ENCODE measurements around the gene CTRB1.

DNA sequence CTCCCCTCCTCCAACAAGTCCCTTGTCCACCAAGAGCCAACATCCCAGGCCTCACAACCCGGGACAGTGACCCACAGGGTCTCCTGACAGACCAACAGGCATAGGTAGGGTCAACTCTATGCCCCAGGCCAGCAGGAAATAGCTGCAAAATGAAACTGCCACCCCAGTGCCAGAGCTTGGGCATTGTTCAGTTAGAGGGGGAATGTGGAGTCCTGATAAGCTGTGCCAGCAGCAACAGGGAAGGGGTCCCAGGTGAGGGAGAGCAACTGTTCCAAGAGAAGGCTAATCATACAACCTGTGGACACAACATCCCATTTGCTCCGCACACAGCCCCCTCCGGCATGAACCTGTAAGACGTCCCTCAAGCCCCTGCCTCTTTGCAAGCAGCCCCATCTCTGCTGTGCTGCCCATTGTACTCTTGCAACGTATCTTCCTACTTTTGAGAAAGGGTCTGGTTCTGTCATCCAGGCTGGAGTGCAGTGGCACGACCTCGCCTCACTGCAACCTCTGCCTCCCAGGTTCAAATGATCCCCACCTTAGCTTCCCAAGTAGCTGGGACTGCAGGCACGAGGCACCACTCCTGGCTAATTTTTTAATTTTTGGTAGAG, 29.0 kb upstream of the CTRB1 start:
- TF ChIP-seq, protein P1, sequence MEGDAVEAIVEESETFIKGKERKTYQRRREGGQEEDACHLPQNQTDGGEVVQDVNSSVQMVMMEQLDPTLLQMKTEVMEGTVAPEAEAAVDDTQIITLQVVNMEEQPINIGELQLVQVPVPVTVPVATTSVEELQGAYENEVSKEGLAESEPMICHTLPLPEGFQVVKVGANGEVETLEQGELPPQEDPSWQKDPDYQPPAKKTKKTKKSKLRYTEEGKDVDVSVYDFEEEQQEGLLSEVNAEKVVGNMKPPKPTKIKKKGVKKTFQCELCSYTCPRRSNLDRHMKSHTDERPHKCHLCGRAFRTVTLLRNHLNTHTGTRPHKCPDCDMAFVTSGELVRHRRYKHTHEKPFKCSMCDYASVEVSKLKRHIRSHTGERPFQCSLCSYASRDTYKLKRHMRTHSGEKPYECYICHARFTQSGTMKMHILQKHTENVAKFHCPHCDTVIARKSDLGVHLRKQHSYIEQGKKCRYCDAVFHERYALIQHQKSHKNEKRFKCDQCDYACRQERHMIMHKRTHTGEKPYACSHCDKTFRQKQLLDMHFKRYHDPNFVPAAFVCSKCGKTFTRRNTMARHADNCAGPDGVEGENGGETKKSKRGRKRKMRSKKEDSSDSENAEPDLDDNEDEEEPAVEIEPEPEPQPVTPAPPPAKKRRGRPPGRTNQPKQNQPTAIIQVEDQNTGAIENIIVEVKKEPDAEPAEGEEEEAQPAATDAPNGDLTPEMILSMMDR (IDR thresholded peaks at IDR 0.05) = no peak
- TF ChIP-seq POLR2AphosphoS5 (IDR thresholded peaks at IDR 0.05) = no peak
- TF ChIP-seq EP300 (IDR thresholded peaks at IDR 0.05) = no peak
- TF ChIP-seq POLR2A (IDR thresholded peaks at IDR 0.05) = no peak
